Renal pelvis (tissue), 4 donors: ENCODE results near the gene PDIA5. TPM values are rescaled to one million over a fixed set of nuclear protein-coding genes. Genes with fewer than 3 reads are reported as not detected.

ENCODE experiments used
- DNase-seq: peaks from one replicate; pipeline ENCODE4 v3.0.0-alpha.2; 2013
- polyA plus RNA-seq, 3 donors: library from polyadenylated mRNA; unstranded; fragments of 120-200 nt; gene quantifications; one replicate each; pipeline ENCODE4 v1.2.1, GENCODE V29; 2013; ENCODE audit not compliant: insufficient read length in 3 of 3

PDIA5 gene
- polyA plus RNA-seq, 3 donors = 25.2 to 30.4 (median 25.9) TPM

DNA sequence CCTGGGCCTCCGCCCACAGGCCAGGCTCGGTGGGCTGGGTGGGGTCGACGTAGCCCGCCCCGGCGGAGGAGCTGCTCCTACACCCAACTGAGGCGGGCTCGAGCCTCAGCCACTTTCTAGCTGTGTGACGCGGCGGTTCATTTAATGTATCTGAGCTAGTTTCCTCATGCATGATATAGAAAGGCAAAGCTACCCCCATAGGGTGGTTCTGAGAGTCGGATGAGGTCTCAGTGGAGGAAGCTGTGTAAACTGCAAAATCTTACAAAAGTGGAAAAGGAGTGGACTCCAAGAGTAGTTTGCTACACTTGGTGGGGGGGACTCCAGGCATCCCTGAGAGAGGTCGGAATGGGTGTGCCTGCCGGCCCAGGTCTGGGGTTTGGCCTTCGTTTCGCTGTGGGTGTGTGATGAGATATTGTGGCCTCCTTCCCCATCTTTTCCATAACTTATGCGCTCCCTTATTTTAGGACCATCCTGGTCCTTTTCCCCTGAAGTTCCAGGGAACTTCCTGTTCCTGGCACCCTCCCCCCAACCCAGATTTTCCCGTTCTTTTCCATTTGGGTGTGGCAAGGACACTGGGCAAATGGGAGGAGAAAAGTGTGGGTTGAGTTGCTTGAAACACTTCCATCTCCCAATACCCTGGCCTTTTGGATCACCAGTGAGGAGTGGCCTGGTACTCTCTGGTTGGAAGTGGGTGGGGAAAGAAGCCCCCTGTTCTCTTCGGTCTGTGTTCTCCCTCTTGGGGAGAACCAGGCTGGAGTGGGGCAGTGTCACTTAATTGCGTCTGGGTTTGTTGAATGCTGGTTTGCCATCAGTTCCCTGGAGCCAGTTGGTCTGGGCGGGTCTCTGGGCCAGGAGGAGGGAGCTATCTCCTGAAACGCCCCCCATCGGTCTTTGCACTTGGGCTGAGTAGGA, 1.1 kb downstream of the PDIA5 start:
- no peak for DNase-seq

GRCh38 chr3:123068601-123069381, 2.0 kb downstream of the PDIA5 start:
- no peak for DNase-seq

- no peak for DNase-seq
These were observed 3.7 kb downstream of the PDIA5 start for GRCh38 chr3:123070510-123070909.

DNA sequence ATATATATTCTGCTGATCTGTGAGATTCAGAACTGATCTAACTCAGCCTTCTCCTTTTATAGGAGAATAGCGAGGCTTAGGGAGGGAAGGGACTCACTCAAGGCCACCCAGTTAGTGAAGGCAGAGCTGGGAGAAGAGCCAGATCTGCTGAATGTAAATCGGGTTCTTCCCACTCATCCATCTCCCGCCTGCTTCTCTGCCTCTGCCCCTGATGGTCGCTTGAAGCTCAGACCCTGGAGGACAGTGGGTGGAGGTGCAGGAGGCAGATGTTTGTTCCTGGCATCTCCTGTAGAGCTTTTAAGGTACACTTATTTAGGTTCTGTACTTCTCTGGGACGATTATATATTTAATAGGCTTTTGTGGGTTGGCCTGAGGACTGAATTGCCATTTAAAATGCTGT, 4.3 kb downstream of the PDIA5 start:
- no peak for DNase-seq

GRCh38 chr3:123071581-123071980, 4.8 kb downstream of the PDIA5 start:
- no peak for DNase-seq

- DNase-seq = no peak
These were observed 5.3 kb downstream of the PDIA5 start for GRCh38 chr3:123072152-123072551.

GRCh38 chr3:123072564-123072963, 5.7 kb downstream of the PDIA5 start:
- DNase-seq = no peak

- DNase-seq = no peak
These were observed 8.5 kb downstream of the PDIA5 start for GRCh38 chr3:123075359-123075758.

DNA sequence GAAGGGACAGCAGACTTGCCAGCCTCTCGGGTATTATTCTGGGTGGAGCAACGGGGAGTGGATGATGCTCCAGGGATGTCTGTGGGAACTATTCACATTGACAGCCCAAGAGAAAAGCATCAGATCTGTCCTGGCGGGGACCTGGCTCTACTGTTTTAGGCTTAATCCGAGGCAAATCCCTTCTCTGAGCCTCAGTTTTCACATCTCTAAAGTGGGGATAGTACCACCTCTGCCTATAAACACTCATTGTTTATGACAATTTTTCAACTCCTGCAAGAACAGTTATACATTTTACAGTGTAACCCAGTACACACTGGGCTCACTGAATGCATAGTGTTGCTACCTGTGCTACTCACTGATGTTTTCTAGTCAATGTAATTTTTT, 9.3 kb downstream of the PDIA5 start:
- no peak for DNase-seq

- no peak for DNase-seq
These were observed 9.9 kb downstream of the PDIA5 start for GRCh38 chr3:123076496-123077418.

DNA sequence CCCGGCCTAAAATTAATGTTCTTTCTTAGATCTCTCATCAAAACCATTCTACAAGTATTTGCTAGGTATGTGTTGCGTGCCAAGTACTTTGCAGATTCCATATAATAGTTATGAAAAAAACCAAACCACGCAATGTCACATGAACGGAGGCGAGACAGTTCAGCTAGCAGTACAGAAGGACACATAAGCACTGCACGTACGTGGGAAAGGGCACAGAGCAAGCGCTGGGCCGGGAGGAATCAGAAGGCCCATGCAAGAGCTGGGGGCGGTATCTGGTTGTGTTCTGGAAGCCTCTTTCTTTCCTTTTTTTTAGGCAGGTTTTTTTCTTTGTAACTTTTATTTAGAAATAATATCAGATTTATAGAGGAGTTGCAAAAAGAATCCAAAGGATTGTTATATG, 11.3 kb downstream of the PDIA5 start:
- no peak for DNase-seq

DNA sequence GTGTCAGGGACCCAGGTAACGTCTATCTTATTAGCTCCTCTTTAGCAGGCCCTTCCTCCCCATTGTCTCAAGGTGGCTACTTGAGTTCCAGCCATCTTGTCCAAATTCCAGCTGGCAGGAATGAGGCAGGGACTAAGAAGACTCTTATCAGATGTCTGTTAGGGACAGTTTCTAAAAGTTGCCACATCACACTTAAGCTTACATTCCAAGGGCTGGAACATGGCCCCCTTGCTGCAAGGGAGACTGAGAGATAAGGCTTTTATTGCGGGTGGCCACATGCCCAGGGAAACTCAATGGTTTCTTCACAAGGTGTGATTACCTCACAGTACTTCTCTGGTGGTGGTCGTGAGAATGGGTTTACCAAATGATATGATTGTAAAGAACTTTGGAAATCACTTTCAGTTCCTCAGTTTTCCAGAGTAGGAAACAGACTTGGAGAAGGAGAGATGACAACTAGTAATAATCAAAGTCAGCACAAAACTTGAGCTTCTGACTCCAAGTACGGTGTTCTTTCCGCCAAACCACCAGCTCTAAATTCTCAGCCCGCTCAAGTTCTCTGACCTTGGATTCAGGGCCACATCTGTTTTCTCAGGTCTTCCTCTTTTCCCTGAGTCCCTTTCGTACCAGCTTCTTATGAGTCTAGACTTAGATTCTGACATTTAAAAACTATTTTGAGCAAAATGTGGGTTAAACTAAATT, 14.2 kb downstream of the PDIA5 start:
- DNase-seq = no peak

GRCh38 chr3:123081718-123082369, 15.0 kb downstream of the PDIA5 start:
- no peak for DNase-seq

GRCh38 chr3:123082370-123083065, 15.7 kb downstream of the PDIA5 start:
- DNase-seq = no peak

- no peak for DNase-seq
These were observed 16.7 kb downstream of the PDIA5 start for GRCh38 chr3:123083383-123084124.

GRCh38 chr3:123084192-123084591, 17.4 kb downstream of the PDIA5 start:
- no peak for DNase-seq

DNA sequence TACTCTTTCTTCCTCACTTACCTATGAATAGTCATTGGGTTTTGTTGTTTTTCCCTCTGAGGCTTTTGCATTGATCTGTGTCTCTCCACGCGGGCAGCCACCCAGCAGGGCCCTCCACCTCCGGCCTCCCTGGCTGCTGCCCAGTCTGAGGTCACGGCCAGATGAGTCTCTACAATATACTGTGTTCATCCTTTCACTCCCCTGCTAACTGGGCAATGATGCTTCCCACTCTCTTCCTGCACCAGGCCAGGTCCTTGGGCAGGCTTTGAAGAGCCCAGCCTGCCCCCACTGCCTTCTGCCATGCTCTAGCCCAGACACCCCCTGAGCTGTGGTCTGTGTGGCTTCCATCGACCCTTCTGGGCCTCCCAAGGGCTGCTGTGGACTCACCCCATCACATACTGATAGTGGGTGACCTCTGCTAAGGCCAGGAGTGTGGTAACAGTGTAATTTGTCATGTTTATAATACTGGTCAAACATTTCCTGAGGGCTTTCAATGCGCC, 18.0 kb downstream of the PDIA5 start:
- no peak for DNase-seq

GRCh38 chr3:123085293-123085931, 18.6 kb downstream of the PDIA5 start:
- DNase-seq = no peak
